Keratinocyte (primary cell): ENCODE results near the gene MTMR11. TPM values are rescaled to one million over a fixed set of nuclear protein-coding genes. Genes with fewer than 3 reads are reported as not detected.

Experiments used
- DNase-seq: peaks from one replicate; pipeline ENCODE4 v3.0.0-alpha.2; 2011; ENCODE audit warnings: low read depth, missing footprints, low spot score
- FAIRE-seq: peaks from 2 replicates; lab custom pipeline; 2011; peaks lifted over from hg19 to GRCh38; lab: Jason Lieb, UNC
- H2AFZ ChIP-seq: 2 replicates; pipeline ENCODE4 v1.6.0; 2012; ENCODE audit warnings: low read length, control low read depth, inconsistent platforms; ENCODE audit not compliant: control insufficient read depth
- H3K27ac ChIP-seq: 2 replicates; pipeline ENCODE4 v1.5.1; 2011; ENCODE audit warnings: low read length; ENCODE audit not compliant: control insufficient read depth, insufficient read depth
- H3K27me3 ChIP-seq: 3 replicates; pipeline ENCODE4 v1.6.0; 2011; ENCODE audit warnings: low read length; ENCODE audit not compliant: control insufficient read depth, insufficient read depth; ENCODE audit errors: extremely low read depth
- H3K36me3 ChIP-seq, 2 experiments: 2 replicates in 1 of 2; 3 replicates in 1 of 2; pipeline ENCODE4 v1.5.1; 2011; ENCODE audit warnings: low read length in 2 of 2, mild to moderate bottlenecking in 1 of 2; ENCODE audit not compliant: control insufficient read depth in 2 of 2, insufficient read depth in 2 of 2; ENCODE audit errors: extremely low read depth in 1 of 2
- H3K4me1 ChIP-seq: 3 replicates; pipeline ENCODE4 v1.5.1; 2011; ENCODE audit warnings: low read length; ENCODE audit not compliant: control insufficient read depth, insufficient read depth; ENCODE audit errors: extremely low read depth
- H3K4me2 ChIP-seq: 3 replicates; pipeline ENCODE4 v1.6.0; 2011; ENCODE audit warnings: low read depth, low read length; ENCODE audit not compliant: control insufficient read depth, insufficient read depth; ENCODE audit errors: extremely low read depth
- H3K4me3 ChIP-seq, 3 experiments: fragments of 200-600 bp in 1 of 3; sonication (generic) in 1 of 3; 2 replicates in 2 of 3; 3 replicates in 1 of 3; pipeline ENCODE4 v1.5.1; 2011 to 2016; ENCODE audit warnings: low read length in 3 of 3, mild to moderate bottlenecking in 3 of 3, control low read depth in 2 of 3, inconsistent platforms in 1 of 3, low read depth in 1 of 3, mixed read lengths in 1 of 3, mixed run types in 1 of 3, moderate library complexity in 1 of 3; ENCODE audit not compliant: control insufficient read depth in 2 of 3, insufficient read depth in 2 of 3; ENCODE audit errors: extremely low read depth in 1 of 3
- H3K79me2 ChIP-seq: 2 replicates; pipeline ENCODE4 v1.6.0; 2012; ENCODE audit warnings: low read length; ENCODE audit not compliant: control insufficient read depth, insufficient read depth
- H3K9ac ChIP-seq: 3 replicates; pipeline ENCODE4 v1.6.0; 2011; ENCODE audit warnings: low read length; ENCODE audit not compliant: control insufficient read depth, insufficient read depth; ENCODE audit errors: extremely low read depth
- H3K9me1 ChIP-seq: 3 replicates; pipeline ENCODE4 v1.6.0; 2011; ENCODE audit warnings: low read length; ENCODE audit not compliant: control insufficient read depth, insufficient read depth; ENCODE audit errors: extremely low read depth
- H3K9me3 ChIP-seq: 2 replicates; pipeline ENCODE4 v1.5.1; 2012; ENCODE audit warnings: low read depth, low read length; ENCODE audit not compliant: control insufficient read depth
- H4K20me1 ChIP-seq: 3 replicates; pipeline ENCODE4 v1.6.0; 2011; ENCODE audit warnings: low read length; ENCODE audit not compliant: control insufficient read depth, insufficient read depth; ENCODE audit errors: extremely low read depth
- EZH2 ChIP-seq: IDR thresholded peaks from one replicate; pipeline ENCODE4 v1.6.1; 2012; ENCODE audit warnings: inconsistent platforms, mild to moderate bottlenecking, low read length, moderate library complexity
- dilution Hi-C: fragments of 300-500 bp; cut with MboI; formaldehyde crosslinking; loops from one replicate; pipeline ENCODE4 v1.7.0; 2020; ENCODE audit warnings: low sequenced_read_pairs; ENCODE audit not compliant: extremely low pct_ligation_motif_present
- polyA plus RNA-seq, 5 experiments: library from polyadenylated mRNA; depleted of rRNA in 3 of 5; stranded (reverse) in 3 of 5; stranded (forward) in 1 of 5; unstranded in 1 of 5; fragments of >200 nt; gene quantifications; 1 replicate in 1 of 5; 2 replicates in 3 of 5; 3 replicates in 1 of 5; pipeline versions ENCODE4 v1.2.1 to v1.2.3, GENCODE V29; 2011 to 2012; ENCODE audit warnings: missing spikeins in 2 of 5, low read depth in 1 of 5, low replicate concordance in 1 of 5
- TF ChIP-seq, protein P1 (sequence below), 3 experiments: IDR thresholded peaks in 1 of 3; conservative IDR thresholded peaks in 1 of 3; optimal IDR thresholded peaks in 1 of 3; 2 replicates in 2 of 3; 3 replicates in 1 of 3; pipeline versions ENCODE3 to v1.5.1; 2011; ENCODE audit warnings: low read length in 3 of 3, mild to moderate bottlenecking in 3 of 3, moderate library complexity in 2 of 3, control low read depth in 1 of 3, inconsistent platforms in 1 of 3; ENCODE audit not compliant: insufficient read depth in 2 of 3; ENCODE audit errors: extremely low read depth in 1 of 3

MTMR11 gene
- polyA plus RNA-seq, 1 donor (not counting 4 experiments of a cell fraction or from before 2014, with no cell fraction given): 11.8 TPM

GRCh38 chr1:149929856-149930255 is 6.8 kb downstream of the MTMR11 start:
- FAIRE-seq: no peak

DNA sequence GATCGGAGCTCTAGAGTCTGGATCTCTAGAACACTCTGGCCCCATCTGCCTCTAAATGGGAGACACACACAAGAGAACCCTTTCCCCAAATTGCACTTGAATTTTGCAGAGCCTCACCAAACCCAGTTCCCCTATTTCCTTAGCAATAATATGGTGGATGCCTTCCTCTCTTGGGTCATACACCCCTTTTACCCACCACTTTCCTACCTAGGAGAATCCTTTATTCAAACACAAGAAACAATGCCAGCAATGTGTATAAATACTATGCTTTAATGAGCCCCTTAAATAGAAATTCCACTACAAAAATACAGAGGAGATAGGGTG is 8.3 kb downstream of the MTMR11 start:
- Histone ChIP-seq H3K9me1 (no peaks in the 10 kb centered on the region), H3K4me2 (peak overlapping the region; percentile 82), H3K9me3 (no peaks in the 10 kb centered on the region), H3K4me1 (peaks cover 32% of the 10 kb centered on the region), H3K4me3 (peak overlapping the region; percentile 84 to 97 (median 94)), H3K36me3 (peaks cover 28 to 36% of the 10 kb centered on the region in 2 experiments), H3K79me2 (peaks cover 33% of the 10 kb centered on the region), H3K27ac (peak overlapping the region; percentile 95), H3K27me3 (no peaks in the 10 kb centered on the region), H2AFZ (peak overlapping the region; percentile 14), H3K9ac (peak overlapping the region; percentile 91), H4K20me1 (peaks cover 3% of the 10 kb centered on the region)
- dilution Hi-C loops: no loop called here
- TF ChIP-seq, protein P1, sequence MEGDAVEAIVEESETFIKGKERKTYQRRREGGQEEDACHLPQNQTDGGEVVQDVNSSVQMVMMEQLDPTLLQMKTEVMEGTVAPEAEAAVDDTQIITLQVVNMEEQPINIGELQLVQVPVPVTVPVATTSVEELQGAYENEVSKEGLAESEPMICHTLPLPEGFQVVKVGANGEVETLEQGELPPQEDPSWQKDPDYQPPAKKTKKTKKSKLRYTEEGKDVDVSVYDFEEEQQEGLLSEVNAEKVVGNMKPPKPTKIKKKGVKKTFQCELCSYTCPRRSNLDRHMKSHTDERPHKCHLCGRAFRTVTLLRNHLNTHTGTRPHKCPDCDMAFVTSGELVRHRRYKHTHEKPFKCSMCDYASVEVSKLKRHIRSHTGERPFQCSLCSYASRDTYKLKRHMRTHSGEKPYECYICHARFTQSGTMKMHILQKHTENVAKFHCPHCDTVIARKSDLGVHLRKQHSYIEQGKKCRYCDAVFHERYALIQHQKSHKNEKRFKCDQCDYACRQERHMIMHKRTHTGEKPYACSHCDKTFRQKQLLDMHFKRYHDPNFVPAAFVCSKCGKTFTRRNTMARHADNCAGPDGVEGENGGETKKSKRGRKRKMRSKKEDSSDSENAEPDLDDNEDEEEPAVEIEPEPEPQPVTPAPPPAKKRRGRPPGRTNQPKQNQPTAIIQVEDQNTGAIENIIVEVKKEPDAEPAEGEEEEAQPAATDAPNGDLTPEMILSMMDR (optimal IDR thresholded peaks at IDR 0.05 in 1 of 3, IDR thresholded peaks at IDR 0.05 in 1 of 3, conservative IDR thresholded peaks at IDR 0.05 in 1 of 3; ENCODE audit: extremely low read depth in 1 of 3, insufficient read depth in 2 of 3, low read length in 3 of 3): no peak
- no peak for TF ChIP-seq EZH2
- DNase-seq: no peak
- FAIRE-seq: no peak

More at GRCh38 chr1:149929856-149930255, 6.8 kb downstream of the MTMR11 start:
- no peak overlapping the region for H3K4me3 ChIP-seq
- no peak overlapping the region for H3K27ac ChIP-seq
- DNase-seq: no peak
- peaks cover 31% of the 10 kb centered on the region for H3K4me1 ChIP-seq
- no peaks in the 10 kb centered on the region for H3K9me3 ChIP-seq
- H3K9me1 ChIP-seq: no peaks in the 10 kb centered on the region
- H3K9ac ChIP-seq: no peak overlapping the region
- no peak for TF ChIP-seq EZH2
- TF ChIP-seq, protein P1 (optimal IDR thresholded peaks at IDR 0.05 in 1 of 3, IDR thresholded peaks at IDR 0.05 in 1 of 3, conservative IDR thresholded peaks at IDR 0.05 in 1 of 3; ENCODE audit: extremely low read depth in 1 of 3, insufficient read depth in 2 of 3, low read length in 3 of 3): no peak
- no peak overlapping the region for H2AFZ ChIP-seq
- H3K79me2 ChIP-seq: peaks cover 27% of the 10 kb centered on the region
- peaks cover 3% of the 10 kb centered on the region for H4K20me1 ChIP-seq
- peaks cover 22 to 24% of the 10 kb centered on the region in 2 experiments for H3K36me3 ChIP-seq
- dilution Hi-C loops: no loop called here
- no peaks in the 10 kb centered on the region for H3K27me3 ChIP-seq
- no peak overlapping the region for H3K4me2 ChIP-seq
